Measurements from ENCODE around the gene ATXN7L3.
"Not testable (repeated sequence)": the region's sequence is repeated elsewhere in the genome, so short reads cannot be mapped to it uniquely, and the experiment has no call there.

DNA sequence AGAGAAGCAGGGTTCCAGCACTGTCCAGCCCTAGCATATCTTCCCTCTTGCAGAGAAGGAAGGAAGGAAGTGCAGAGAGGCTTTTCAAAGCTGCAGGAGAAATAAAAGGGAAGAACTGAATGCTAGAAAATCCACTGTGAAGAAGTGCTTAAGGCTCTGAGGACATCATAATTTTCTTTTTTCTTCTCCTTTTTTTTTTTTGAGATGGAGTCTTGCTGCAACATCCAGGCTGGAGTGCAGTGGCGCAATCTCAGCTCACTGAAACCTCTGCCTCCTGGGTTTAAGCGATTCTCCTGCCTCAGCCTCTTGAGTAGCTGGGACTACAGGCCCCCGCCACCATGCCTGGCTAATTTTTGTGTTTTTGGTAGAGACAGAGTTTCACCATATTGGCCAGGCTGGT, 50.6 kb downstream of the ATXN7L3 start:
- TF ChIP-seq EZH2 (IDR thresholded peaks at IDR 0.05); POLR2AphosphoS5 (IDR thresholded peaks at IDR 0.05; ENCODE audit: borderline replicate concordance, low read depth, low read length); FOXP2 (optimal IDR thresholded peaks at IDR 0.05; ENCODE audit: control extremely low read depth, extremely low read length, insufficient read depth): not testable (repeated sequence)

Data from SK-N-MC (cell line).